Measurements from ENCODE around the gene RABEPK. TPM values are rescaled to one million over a fixed set of nuclear protein-coding genes. Genes with fewer than 3 reads are reported as not detected.
"Not testable (repeated sequence)": the region's sequence is repeated elsewhere in the genome, so short reads cannot be mapped to it uniquely, and the experiment has no call there.

RABEPK gene
- total and polyA plus RNA-seq, 11 donors, result 7.4 to 31.1 (median 10.6) TPM

- H3K9me3 ChIP-seq, result no peaks in the 10 kb centered on the region
- DNase-seq (no peak), ATAC-seq (no peak)
- H3K36me3 ChIP-seq, result peaks cover 0 to 71% (median 56%) of the 10 kb centered on the region in 9 donors
- no peak overlapping the region for H3K4me3 ChIP-seq
- H3K27me3 ChIP-seq, result no peaks in the 10 kb centered on the region
- WGBS, 4 donors, result 70 to 82% (median 74%) methylated on average over 6 of the region's 6 CpGs
- intact Hi-C loops (cut with DNase I), result no loop called here
- no peak overlapping the region for H3K27ac ChIP-seq
- TF ChIP-seq CTCF (IDR thresholded peaks at IDR 0.05) (no peak), POLR2A (IDR thresholded peaks at IDR 0.05) (no peak)
- H3K4me1 ChIP-seq, result no peaks in the 10 kb centered on the region
These were observed 27.4 kb downstream of the RABEPK start for GRCh38 chr9:125227761-125228160.

DNA sequence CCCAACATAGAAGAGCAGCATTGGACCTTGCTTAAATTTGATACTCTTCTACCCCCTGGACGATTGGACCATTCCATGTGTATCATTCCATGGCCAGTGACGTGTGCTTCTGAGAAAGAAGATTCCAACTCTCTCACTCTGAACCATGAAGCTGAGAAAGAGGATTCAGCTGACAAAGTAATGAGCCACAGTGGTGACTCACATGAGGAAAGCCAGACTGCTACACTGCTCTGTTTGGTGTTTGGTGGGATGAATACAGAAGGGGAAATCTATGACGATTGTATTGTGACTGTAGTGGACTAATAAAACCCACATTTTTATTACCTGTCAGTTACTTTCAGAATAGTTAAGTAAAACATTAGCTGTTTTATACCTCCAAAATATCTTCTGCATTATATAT, 33.3 kb downstream of the RABEPK start:
- Histone ChIP-seq H3K27me3 (no peaks in the 10 kb centered on the region), H3K9me3 (no peaks in the 10 kb centered on the region), H3K4me1 (peaks cover 9 to 42% (median 37%) of the 10 kb centered on the region in 12 donors), H3K27ac (peak overlapping the region in 1 of 12 donors; percentile 37), H3K4me3 (no peak overlapping the region), H3K36me3 (peaks cover 0 to 94% (median 84%) of the 10 kb centered on the region in 9 donors)
- intact Hi-C loops (cut with DNase I), result no loop called here
- DNase-seq, result no peak
- ATAC-seq, result peak in 2 of 4 donors; percentile 39 to 50
- TF ChIP-seq CTCF (IDR thresholded peaks at IDR 0.05), result no peak
- WGBS, 4 donors, result 57 to 73% (median 62%) methylated on average over 3 of the region's 3 CpGs

- WGBS, 4 donors, result 93 to 97% (median 96%) methylated on average over 8 of the region's 8 CpGs
- Histone ChIP-seq H3K27ac (peak overlapping the region in 1 of 12 donors; percentile 37), H3K4me1 (peaks cover 9 to 46% (median 42%) of the 10 kb centered on the region in 12 donors), H3K36me3 (peaks cover 0 to 95% (median 84%) of the 10 kb centered on the region in 9 donors)
- H3K27me3 ChIP-seq; DNase-seq; ATAC-seq; intact Hi-C loops (cut with DNase I); H3K9me3 ChIP-seq; H3K4me3 ChIP-seq: not testable (repeated sequence)
These were observed 33.8 kb downstream of the RABEPK start for GRCh38 chr9:125234099-125234498.

GRCh38 chr9:125235804-125236519, 35.6 kb downstream of the RABEPK start:
- Histone ChIP-seq H3K36me3 (peaks cover 0 to 88% (median 76%) of the 10 kb centered on the region in 9 donors), H3K9me3 (no peaks in the 10 kb centered on the region), H3K27ac (peak overlapping the region in 3 of 12 donors; percentile 22 to 37 (median 32)), H3K4me1 (peaks cover 9 to 59% (median 50%) of the 10 kb centered on the region in 12 donors), H3K27me3 (no peaks in the 10 kb centered on the region), H3K4me3 (peak overlapping the region in 8 of 12 donors; percentile 9 to 94 (median 54))
- no peak for ATAC-seq
- DNase-seq, result no peak
- intact Hi-C loops (cut with DNase I), result loop anchor here in 3 of 10 donors (5.0 kb wide), 1 partner anchor 34 kb away; the partner anchor contains the start of gene RABEPK (in 3 of the 3)
- WGBS, 4 donors, result 35 to 57% (median 47%) methylated on average over 5 of the region's 5 CpGs
- no peak for TF ChIP-seq POLR2A (IDR thresholded peaks at IDR 0.05)
- no peak for TF ChIP-seq CTCF (IDR thresholded peaks at IDR 0.05)

DNA sequence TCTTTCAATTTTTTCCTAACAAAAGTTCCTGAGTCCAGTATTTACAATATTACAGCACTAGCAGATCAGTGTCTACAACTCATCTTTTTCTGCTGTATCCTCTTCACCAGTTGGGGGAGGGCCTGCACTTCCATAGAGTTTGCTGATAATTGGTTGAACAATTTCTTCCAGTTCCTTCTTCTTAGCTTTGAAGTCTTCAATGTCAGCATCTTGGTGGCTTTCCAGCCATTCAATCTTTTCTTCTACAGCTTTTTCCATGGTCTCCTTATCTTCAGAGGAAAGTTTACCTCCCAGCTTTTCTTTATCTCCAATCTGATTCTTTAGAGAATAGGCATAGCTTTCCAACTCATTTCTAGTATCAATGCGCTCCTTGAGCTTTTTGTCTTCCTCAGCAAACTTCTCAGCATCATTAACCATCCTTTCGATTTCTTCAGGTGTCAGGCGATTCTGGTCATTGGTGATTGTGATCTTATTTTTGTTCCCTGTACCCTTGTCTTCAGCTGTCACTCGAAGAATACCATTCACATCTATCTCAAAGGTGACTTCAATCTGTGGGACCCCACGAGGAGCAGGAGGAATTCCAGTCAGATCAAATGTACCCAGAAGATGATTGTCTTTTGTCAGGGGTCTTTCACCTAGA, 36.3 kb downstream of the RABEPK start:
- Histone ChIP-seq H3K36me3 (peaks cover 0 to 81% (median 73%) of the 10 kb centered on the region in 9 donors), H3K4me1 (peaks cover 9 to 59% (median 50%) of the 10 kb centered on the region in 12 donors), H3K27ac (peak overlapping the region in 1 of 12 donors; percentile 44), H3K4me3 (peak overlapping the region in 8 of 12 donors; percentile 9 to 95 (median 78))
- WGBS, 4 donors, result 58 to 67% (median 61%) methylated on average over 5 of the region's 5 CpGs
- H3K27me3 ChIP-seq, H3K9me3 ChIP-seq, DNase-seq, ATAC-seq: not testable (repeated sequence)
- intact Hi-C loops (cut with DNase I), result loop anchor here in 3 of 10 donors (5.0 kb wide), 1 partner anchor 34 kb away; the partner anchor contains the start of gene RABEPK (in 3 of the 3)

All from heart left ventricle (tissue), 16 donors.